Medulla oblongata (tissue), 1 donor: ENCODE results near the gene CDX1.

Source experiments
- DNase-seq: peaks from one replicate; pipeline ENCODE4 v3.0.0-alpha.2; 2015; ENCODE audit errors: extremely low spot score

The CDX1 gene

GRCh38 chr5:150206779-150207115 lies 40.2 kb downstream of the CDX1 start:
- no peak for DNase-seq

DNA sequence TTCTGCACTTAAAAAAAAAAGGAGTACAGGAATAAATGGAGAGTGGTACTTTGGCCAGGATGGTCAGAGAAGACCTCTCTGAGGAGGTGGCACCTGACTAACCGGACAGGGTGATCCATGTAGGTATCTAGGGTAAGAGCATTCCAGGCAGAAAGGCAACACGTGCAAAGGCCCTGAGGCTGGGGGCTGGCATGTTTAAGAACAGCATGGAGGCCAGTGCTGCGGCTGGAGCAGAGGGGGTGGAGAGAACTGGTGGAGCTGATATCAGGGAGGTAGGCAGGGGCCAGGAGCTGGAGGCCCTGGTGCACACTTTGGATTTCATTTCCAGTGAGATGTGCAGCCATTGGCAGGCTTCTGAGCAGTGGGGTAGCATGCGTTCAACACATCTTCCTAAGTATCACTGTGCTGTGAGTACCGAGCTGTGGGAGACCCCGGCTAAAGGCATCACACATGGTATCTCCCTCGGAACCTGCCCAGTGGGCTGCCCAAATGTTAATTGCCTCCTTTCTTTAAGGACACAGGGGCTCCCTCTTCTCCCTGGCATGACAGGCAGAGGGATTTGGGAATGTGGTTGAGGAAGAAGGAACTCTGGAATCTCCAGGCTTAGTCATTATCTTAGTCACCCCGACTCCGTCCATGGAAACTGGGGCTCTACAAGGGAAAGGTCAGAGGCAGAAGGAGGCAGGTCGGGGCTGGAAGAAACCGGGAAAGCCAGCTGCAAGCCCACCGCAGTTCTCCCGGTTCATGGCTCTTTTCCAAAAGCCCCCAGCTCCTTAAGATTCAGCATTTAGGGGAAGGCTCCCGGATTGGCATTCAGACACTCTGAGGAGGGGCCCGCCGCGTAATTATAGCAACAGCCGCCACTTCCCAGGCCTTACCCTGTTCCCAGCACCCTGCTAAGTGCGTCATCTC lies 41.9 kb downstream of the CDX1 start:
- no peak for DNase-seq

DNA sequence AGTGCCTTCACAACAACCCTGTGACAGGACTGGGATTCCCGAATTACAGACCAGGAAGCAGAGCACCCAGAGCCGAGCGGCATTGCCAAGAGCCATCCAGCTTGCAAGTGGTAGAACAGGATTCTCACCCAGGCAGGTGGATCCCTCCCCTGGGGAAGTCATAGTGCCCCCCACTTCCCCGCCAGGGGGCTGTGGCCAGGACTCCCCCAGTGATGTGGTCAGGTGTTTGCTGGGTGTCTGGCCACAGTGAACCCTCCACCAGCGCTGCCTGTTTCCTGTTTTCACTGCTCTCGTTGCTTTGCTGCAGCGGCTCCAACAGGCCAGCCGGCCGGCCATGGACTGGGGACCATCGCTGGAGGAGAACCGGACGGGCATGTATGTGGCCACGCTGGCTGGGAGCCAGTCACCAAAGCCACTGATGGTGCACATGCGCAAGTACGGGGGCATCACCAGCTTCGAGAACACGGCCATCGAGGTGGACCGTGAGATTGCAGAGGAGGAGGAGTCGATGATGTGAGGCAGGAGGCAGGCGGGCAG lies 42.6 kb downstream of the CDX1 start:
- peak; percentile 31 for DNase-seq

DNA sequence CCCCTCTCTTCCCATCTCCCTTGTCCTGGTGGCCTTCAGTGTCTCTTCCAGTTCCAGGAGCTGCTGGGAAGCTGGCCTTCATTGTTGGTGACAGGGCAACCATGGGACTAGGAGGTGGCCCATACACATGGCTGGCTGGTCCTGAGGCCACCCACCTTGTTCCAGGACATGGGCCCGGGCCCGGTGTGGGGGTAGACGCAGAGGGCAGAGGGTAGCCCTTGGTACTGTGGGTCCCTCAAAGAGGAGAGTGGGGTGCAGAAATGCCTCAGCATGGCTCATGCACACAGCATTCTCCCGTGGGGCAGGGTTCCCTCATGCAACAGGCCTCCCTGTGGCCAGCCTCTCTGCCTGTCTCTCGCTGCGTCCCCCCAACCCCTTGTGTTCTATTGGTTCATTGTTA lies 44.1 kb downstream of the CDX1 start:
- DNase-seq, result no peak

GRCh38 chr5:150211156-150212030 lies 44.8 kb downstream of the CDX1 start:
- no peak for DNase-seq

DNA sequence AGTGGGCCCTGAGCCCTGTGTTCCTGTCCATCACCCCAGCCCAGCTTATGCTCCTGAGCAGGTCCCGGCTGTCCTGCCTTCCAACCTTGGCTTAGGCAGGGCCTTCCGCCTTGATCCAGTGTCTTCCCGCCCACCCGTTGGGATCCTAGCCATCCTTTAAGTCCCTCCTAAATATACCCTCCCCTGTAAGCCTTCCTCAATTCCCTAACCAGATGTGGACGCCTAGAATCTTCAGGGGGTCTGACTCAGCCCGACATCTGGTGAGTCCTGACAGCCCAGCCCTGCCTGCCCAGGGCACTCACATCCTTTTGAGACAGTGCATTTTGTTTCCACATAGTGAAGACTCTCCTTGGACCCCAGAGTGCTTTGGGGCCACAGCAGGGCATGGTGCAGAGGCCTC lies 47.0 kb downstream of the CDX1 start:
- no peak for DNase-seq

GRCh38 chr5:150214289-150214688 lies 47.7 kb downstream of the CDX1 start:
- DNase-seq, result no peak

- no peak for DNase-seq
These were observed 49.7 kb downstream of the CDX1 start for GRCh38 chr5:150215979-150216944.

- no peak for DNase-seq
These were observed 50.5 kb downstream of the CDX1 start for GRCh38 chr5:150217038-150217437.

DNA sequence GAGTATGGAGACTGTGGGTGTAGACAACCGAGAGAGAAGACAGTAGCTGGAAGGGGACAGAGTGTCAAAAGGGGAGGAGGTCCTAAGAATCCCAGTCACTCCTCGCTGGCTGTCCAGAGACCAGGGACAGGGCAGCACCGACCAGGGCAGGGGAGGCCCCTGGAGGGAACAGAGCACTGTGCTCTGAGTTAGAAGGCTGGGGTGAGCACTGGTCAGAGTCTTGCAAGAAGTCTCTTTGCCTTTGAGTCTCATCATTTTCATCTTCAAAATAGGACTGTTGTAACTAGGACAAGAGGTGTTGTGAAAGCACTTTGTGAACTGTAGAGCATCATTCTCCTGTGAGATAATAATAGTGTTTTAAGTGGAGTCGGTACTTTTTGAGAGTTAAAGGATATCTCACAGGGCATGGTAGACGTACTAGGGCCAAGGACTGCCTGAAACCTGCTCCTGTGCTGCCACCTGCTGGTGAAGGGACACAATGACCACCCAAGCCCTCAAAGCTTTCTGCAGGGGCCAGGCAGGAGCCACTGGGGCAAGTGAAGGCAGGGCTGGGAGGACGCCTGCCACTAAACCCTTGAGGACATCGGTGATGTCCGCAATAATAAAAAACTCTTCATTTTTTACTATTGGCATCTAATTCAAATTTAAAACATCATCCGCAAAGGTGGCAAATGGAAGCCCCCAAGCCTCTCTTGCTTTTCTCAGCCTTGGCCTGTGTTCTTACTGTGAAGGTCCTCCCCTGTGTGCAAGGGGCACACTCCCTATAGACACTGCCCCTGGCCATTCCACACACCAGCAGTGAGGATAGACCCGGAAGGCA lies 51.5 kb downstream of the CDX1 start:
- peak; percentile 94 for DNase-seq

DNA sequence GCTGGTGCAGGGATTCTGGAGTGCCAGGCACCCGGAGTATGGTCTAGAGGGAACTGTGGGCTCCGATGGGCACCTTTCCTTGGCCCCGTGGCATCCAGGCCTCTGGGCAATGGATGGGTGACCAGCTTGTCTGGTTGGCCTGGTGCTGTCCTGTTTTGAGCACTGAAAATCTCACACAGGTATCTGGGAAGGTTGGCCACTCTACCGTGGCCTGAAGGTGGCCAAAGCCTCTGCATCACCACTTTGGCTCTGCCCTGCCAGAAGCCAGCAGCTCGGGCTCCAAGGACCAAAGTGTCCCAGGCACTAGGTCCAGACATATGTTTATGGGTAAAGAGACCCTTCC lies 52.1 kb downstream of the CDX1 start:
- DNase-seq, result no peak

GRCh38 chr5:150219142-150219541 lies 52.6 kb downstream of the CDX1 start:
- no peak for DNase-seq

DNA sequence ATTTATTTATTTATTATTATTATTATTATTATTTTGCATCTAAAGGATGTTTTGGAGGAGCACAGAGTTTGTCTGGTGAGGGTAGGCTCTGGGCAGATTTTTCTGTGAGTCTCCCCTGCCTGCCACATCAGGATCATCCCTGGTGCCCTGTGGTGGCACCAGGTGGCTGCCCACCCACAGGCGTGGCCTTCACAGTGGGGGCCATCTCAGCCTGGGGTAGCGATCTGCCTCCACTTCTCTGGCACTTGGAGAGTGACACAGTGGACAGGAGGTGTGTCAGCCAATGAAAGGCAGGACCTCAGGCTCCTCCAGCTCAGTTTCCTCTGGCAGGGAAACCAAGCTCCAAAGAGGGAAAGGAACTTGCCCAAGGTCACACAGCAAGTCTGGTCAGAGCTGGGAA lies 53.3 kb downstream of the CDX1 start:
- no peak for DNase-seq

- DNase-seq, result no peak
These were observed 54.9 kb downstream of the CDX1 start for GRCh38 chr5:150221471-150221870.

- no peak for DNase-seq
These were observed 56.3 kb downstream of the CDX1 start for GRCh38 chr5:150222906-150223305.

DNA sequence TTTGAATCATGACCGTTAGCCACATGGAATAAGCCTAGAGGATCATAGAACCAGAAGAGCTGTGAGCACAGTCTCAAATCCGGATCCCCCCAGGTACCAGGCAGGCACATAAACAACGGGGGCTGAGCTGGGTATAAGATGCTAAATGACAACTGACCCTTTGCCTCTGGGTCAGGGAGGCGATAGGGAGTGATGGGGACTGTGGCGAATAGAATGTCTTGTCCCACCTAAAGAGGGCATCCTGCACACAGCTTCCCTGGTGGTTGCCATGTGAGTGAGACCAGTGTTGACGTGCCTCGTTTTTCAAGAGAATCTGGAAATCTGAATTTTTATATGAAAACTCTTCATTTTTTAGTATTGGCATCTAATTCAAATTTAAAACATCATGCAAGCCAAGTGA lies 56.9 kb downstream of the CDX1 start:
- DNase-seq, result no peak

- no peak for DNase-seq
These were observed 58.0 kb downstream of the CDX1 start for GRCh38 chr5:150224483-150225027.

GRCh38 chr5:150227036-150227435 lies 60.5 kb downstream of the CDX1 start:
- DNase-seq, result no peak

DNA sequence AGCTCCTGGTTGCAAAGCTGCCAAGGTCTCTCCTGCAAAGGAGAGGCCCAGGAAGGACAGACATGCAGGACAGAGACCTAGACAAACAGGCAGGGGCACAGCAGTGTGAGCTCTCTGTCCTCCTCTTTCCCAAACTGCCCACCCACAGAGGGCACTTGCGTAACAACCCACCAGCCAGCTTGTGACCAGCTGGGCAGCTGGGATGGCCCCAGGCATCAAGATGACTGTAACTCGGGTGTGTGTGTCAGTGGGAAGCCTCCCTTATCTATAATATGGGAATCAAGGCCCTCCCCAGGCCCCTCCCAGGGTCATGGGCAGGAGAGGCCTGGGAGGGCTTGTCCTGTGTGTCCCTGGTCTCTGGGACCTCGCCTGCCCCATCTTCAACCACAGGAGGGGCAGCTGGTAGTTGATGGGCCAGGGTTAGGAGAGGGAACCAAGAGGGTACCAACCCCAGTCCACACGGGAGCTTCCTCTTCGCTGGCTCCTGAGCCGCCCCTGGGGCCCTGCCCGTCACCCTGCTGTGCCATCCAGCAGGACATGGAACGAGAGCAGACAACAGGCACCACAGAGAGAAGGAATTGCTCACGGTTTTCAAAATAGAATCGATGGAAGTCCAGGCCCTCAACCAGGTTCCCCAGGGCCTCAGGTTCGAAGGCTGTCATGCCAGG lies 61.2 kb downstream of the CDX1 start:
- DNase-seq, result no peak

DNA sequence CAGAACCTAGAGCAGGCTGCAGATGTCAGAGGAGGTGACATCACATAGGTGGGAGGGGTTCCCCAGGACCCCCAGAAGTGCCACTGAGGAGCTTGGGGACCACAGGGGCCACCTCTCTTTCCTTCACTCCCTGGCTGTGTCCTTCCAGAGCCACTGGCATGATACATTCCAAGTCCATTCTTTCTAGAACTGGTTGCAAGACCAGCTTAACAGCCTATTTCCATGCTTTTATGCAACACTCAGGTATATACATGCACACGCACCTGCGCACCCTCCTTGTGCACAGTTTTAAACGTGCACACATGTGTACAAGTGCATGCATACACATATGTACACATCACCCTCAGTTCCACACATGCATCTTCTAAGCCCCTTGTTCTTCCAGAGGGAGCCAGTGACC lies 63.0 kb downstream of the CDX1 start:
- DNase-seq, result no peak
